Erythroblast (primary cell): Measurements from ENCODE around the gene PIGM.
A peak's percentile ranks its signal among the peaks of the same experiment; 100 is the strongest.

Experiments used
- DNase-seq, 2 experiments: peaks; one replicate each; lab custom pipeline; 2025; lab: John Stamatoyannopoulos, UW
- GATA1 ChIP-seq: IDR thresholded peaks from 2 replicates; pipeline ENCODE4 v1.6.1; 2011; ENCODE audit warnings: low read depth, mild to moderate bottlenecking, control low read depth, low read length, moderate library complexity
- POLR2A ChIP-seq: IDR thresholded peaks from 2 replicates; pipeline ENCODE4 v1.6.1; 2011; ENCODE audit warnings: mild to moderate bottlenecking, low read length

The PIGM gene

DNA sequence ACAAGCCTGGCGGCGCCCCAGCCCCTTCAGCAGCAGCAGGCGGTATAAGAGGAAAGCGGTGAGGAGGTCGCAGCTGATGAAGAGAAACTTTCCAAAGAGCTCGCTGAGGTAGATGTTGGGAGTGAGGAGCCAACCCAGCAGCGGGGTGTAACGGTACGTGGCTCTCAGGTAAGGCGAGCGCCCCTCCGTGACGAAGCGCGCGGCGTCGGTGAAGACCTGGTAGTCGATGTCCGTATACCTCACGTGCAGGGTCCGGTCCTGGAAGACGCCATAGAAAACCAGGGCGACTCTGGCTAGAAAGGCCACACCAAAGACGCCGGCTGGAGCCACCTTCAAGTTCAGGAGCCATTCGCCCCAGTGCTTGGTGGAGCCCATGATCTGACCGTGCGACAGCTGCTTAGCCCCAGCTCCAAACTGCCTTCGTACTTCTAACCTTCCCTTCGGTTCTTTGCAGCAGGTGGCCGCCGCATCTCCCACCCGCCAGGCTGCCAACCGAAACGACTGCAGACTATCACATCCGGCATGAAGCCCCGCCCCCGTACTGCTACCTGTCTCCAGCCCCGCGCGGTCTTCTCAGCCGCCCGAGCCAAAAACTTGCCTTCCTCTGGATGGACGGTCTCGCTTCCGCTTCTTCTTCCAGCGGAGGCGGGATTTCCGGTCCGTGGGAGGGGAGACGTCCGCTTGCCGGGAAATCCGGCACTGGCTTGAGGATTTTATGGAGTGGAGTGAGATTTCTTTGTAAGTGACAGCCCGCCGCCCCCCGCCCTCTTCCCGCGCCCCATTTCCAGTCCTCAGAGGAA is at the start of gene PIGM:
PIGM (minus strand) TSS at position 626 of the 800 bp plus-strand sequence; CDS start at position 375, 251 bp downstream.
- peak; percentile 71 for TF ChIP-seq POLR2A
- TF ChIP-seq GATA1: no peak
- peak; percentile 90 to 92 for DNase-seq

DNA sequence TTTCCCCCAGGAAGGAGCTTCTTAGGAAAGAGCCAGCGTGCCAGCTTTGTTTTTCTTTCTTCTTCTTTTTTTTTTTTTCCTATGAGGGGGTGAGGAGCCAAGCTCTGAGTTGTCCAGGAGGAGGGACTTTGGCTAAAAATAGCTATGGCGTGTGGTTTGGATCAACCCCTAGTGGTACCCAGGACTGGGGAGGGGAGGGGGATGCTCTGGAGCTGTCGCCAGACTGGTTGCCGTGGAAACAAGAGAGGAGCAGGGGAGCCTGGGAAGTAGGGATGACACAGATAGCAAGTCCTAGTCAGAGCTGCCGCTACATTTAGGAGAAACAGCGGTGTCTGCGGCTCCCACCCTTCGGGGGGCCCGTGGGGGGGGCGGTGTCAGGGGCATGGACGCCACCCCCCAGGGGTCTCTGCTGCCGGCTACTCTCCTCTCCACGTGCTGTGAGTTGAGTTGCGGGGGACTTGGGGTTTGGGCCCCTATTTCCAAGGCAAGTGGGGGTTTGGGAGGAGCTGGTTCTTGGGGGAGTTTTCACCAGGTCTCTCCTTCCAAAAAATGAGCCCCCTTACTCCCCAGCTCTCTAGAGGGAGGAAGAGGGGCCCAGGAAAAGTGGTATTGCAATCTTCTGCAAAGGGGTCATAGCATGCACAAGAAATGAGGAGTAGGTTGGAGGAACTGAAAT is 49.6 kb upstream of the PIGM start, which contains the start of gene KCNJ9:
KCNJ9 (plus strand) TSS at position 278 of the 676 bp plus-strand sequence. CDS start 2,493 bp downstream, outside the sequence.
- DNase-seq: no peak
- TF ChIP-seq POLR2A (no peak), GATA1 (no peak)

DNA sequence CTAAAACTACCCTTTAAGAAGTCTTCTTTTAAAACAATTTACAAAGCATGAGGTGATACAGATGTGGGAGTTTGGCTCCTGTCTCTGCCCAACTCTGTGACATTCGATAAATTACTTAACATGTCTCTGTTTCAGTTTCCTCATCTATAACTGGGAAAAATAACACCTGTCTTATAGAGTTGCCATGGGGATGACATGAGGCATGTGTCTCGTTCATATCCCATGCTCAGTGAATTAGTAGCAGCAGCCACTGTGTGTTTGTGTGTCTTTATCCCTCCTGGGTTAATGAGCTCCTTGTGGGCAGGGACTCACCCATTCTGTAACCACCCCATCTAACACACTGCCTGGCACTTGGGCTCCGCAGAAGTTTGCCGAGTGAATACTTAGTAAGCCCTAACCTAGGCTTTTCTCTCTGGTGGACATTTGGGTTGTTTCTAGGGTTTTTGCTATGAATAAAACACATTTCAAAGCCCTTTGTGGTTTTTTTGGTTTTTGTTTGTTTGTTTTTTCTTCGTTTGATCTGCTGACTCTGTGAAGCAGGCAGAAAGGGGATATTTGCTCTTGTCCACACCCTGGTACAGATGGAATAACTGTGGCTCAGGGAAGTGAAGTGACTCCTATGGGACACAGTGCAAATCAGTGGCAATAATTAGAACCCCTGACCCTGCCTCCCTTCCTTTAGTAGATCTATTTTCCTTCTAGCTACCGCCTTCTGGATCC is 48.8 kb upstream of the PIGM start:
- TF ChIP-seq GATA1: no peak
- TF ChIP-seq POLR2A: no peak
- DNase-seq: no peak

DNA sequence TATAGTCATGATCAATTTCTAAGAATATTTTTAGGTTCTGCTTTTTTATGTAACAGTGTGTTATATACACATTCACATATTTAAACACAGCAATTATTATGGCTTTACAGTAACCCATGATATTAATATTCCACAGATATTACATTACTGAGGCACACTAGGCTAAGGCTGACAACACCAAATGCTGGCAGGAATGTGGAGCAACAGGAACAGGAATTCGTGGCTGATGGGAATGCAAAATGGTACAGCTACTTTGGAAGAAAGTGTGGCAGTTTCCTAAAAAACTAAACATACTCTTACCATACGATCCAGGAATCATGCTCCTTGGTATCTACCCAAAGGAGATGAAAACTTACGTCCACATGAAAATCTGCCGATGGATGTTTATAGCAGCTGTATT is 47.7 kb upstream of the PIGM start:
- DNase-seq: no peak
- TF ChIP-seq GATA1 (no peak), POLR2A (no peak)

DNA sequence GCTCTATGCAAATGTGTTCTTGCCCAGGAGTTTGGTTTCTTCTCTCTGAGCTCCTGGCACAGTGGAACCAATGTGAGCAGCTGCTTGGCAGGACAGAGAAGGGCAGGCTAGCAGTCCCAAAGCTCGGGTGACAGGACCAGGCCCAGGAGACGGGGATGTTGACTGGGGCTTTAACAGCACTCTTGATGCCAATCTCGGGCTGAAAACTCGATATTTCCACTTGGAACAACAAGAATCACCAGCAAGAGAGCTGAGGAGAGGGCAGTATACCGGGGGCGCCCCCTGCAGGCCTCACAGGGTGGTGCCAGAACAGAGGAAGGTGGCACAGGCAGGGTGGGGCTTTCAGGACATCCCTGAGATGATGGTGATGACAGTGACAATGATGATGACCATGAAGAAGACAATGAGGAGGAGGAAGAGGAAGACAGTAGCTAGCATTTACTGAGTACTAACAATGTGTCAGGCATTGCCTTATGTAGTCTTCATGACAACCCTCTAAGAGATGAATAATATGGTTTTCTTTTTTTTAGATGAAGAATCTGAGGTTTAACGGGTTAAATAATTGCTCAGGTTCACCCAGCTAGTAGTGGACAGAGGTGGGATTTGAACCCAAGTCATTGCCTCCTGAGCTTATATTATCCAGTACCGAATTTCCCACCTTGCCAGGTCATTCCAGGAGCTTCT is 46.9 kb upstream of the PIGM start:
- peak; percentile 57 to 66 for DNase-seq
- TF ChIP-seq GATA1: no peak
- no peak for TF ChIP-seq POLR2A

DNA sequence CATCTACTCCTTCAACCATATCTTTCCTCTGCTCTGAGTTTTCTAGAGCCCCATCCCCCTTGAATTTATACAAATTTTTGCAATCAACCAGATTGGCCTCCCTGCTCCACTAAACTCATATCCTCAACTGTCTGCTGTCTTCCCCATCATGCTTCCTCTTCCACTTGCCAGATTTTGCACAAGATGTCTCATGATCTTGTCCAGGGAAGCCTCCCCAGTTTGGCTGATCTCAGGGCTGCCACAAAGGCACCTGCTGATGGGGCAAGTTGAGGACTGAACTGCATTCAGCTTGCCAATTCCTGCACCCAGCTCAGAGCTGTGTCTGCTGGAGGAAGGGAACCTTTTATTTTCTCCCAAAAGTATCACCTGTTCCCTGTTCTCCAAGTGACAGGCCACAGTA is 45.7 kb upstream of the PIGM start:
- TF ChIP-seq GATA1 (no peak), POLR2A (no peak)
- no peak for DNase-seq

DNA sequence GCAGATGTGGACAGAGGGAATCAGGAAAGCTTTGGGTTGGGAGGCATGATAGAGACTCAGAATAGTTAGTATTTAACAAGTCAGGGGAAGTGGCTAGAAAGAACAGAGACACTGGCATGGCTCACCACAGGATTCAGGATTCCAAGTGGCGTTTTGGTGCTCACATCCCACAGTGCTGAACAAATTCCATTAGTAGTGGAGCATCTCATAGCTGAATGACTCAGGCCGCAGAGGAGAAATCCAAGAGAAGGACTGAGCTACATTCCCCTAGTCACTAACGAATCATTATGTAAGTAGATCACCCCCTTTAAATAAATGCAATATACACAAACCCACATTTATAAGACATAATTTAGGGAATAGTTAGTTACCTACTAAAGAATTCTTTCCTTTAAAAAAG is 44.5 kb upstream of the PIGM start:
- TF ChIP-seq POLR2A (no peak), GATA1 (no peak)
- DNase-seq: no peak

DNA sequence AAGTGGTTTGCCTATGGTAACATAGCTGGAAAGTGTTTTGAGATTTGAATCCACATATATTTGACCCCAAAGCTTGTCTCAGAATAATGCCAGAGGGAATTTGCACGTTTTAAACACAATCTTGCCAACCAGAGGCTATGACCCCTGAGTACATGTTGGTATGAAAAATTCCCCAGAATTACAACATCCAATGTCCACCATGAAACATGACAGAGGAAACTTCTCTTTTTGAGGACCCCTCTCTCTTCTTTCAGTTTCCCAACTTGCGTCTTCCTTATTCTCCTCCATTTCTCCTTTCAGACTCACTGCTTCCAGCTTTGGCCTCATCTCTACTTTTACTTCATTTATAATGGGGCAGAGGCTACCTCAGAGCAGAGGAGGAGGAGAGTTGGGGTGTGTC is 44.0 kb upstream of the PIGM start:
- DNase-seq: no peak
- TF ChIP-seq GATA1 (no peak), POLR2A (no peak)

DNA sequence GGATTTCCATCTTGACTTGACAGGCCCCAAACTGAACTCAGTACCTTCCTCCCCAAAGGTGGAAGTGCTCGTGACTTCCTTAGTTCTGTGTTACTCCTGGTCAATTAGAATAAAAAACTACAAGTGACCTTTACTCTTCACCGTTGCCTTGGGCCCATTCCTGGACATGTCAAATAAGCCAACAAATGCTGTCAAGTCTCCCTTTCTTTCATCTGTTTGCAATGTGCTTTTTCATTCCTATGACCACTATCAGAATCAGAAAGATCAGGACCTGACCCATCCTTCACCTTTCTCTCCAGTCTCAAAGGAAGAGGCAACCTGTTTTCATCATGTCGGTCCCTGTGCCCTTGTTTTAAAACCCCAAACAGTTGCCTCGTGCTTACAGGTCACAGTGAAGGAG is 43.1 kb upstream of the PIGM start:
- no peak for TF ChIP-seq POLR2A
- TF ChIP-seq GATA1: no peak
- no peak for DNase-seq

DNA sequence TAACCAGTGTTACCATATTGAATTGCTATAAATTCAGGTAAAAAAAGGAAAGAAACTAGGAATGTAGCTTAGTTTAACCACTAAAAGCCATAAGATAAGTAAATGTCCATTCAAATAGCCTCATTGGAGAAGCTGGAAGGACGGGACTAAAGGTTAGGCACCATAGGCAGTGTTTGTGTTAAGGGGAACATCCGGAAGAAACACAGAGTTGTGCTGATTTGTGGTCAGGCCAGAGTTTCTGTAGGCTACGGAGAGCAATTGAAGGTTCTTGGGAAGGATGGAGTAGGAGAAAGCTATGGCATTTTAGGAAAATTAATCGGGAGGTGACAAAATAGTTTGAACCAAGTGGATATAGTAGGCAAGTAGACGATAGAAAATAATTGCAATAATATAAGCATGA is 39.5 kb upstream of the PIGM start:
- DNase-seq: no peak
- TF ChIP-seq POLR2A: no peak
- no peak for TF ChIP-seq GATA1

DNA sequence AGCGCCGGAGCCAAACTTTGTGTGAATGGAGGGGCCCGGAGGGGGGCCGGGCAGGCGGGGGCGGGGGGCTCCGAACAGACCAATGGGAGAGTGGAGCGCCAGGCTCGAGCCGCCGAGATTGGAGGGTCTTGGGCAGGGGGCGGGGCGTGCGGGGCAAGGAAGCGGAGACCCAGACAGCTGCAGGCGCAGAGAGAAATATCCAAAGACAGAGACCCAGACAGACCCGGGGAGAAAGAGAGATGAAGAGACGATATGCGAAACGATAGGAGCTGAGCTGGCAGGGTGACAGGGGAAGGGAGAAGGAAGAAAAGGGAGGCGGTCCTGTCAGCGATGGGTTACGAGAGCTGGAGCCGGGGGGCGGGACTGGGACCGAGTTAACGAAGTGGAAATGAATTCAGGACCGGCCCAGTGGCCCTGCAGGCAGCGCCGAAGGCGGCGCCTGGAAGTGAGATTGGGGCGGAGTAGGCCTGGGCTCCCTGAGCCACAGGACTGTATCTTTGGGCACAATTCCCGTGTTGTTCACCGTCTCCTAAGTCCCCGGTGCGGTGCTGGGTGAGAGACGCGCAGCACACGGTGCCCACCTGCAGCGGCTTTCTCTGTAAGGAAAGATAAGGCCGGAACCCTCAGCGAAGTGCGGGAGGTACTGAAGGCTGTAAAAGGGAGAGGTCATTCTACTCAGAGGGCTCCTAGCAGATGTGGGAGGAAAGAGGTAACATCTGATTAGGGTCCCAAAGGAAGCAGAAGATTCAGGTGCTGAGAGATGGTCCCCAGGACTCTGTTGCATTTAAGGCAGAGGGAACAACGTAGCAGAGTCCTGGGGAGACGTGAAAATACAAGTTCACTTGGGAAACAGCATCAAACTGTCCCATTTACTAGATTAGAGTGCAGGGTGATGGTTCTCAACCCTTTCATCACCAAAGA is 38.7 kb upstream of the PIGM start:
- peak; percentile 19 to 22 for DNase-seq
- TF ChIP-seq GATA1 (no peak), POLR2A (no peak)

DNA sequence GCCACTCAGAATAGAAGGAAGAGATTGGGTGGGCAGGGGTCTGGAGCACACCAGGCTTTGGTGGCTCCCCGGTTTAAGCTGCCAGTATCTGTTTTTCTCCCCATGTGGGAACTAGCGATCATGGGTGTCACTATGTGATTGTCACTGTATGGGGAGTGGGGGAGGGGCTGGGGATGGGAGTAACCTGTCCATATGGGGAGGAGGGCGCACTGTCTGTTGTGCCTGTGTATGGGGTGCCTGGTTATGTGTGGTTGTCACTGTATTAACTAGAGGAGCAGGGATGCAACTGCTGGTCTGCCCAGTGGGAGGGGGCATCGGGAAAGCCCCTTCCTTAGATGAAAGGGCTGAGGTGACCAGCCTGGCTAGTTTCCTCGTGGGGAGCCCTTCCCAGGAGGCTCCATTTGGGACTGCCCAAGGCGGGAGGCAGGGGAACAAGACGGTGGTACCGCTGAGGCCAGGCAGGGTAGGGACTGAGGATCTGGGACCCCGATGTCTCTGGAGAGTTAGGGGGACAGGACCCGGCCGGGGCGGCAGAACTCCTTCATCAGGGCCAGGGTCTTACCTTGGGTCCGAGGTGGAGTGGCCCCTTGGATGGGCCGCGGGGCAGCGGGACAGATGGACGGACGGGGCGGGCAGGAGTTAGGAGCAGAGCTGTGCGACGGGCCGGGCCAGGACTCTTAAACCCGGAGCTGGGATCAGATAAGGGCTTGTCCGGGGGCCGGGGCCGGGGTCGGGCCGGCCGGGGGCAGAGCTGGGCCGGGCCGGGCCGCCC is 37.9 kb upstream of the PIGM start, which contains the start of gene KCNJ10:
KCNJ10 (minus strand) TSS at position 701 of the 772 bp plus-strand sequence. CDS start 27,628 bp downstream, outside the sequence.
- no peak for DNase-seq
- TF ChIP-seq POLR2A (no peak), GATA1 (no peak)

DNA sequence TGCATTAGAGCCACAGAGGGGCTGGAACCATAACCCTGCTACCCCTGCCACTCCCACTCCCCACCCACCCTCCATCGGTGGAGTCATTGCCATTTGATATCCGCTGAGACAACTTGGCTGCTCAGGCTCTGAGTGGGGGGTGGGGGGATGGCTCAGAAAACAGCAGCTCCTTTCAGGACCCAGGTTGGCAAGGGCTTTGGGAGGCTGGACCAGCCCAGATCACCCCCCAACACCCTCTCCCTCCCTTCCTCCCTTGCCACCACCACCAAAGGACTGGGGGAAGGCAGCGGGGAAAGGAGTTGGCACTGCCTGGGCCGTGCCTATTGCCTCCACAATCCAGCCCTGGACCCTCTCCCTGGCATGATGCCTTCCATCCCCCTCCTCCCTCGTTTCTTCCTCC is 36.4 kb upstream of the PIGM start:
- no peak for DNase-seq
- TF ChIP-seq GATA1 (no peak), POLR2A (no peak)
